ENCODE measurements around the gene PCDHGC4.

The PCDHGC4 gene

GRCh38 chr5:141490771-141491170 is 5.9 kb downstream of the PCDHGC4 start:
- Histone ChIP-seq H3K36me3 (ENCODE audit: insufficient read depth, low read length) (no peaks in the 10 kb centered on the region), H3K27ac (ENCODE audit: low read depth, low read length) (no peak overlapping the region), H3K27me3 (ENCODE audit: insufficient read depth, low read length) (no peaks in the 10 kb centered on the region), H3K79me2 (ENCODE audit: control insufficient read depth, insufficient read depth, low read length, unreplicated experiment) (no peaks in the 10 kb centered on the region), H2AFZ (ENCODE audit: low read length, unreplicated experiment) (no peak overlapping the region), H3K4me1 (ENCODE audit: control insufficient read depth, insufficient read depth, low read length, unreplicated experiment) (peaks cover 20% of the 10 kb centered on the region), H3K4me3 (ENCODE audit: low read depth, low read length) (no peak overlapping the region)

GRCh38 chr5:141491323-141492167 is 6.7 kb downstream of the PCDHGC4 start:
- Histone ChIP-seq H3K27ac (ENCODE audit: low read depth, low read length) (no peak overlapping the region), H3K4me3 (ENCODE audit: low read depth, low read length) (no peak overlapping the region), H2AFZ (ENCODE audit: low read length, unreplicated experiment) (no peak overlapping the region), H3K36me3 (ENCODE audit: insufficient read depth, low read length) (no peaks in the 10 kb centered on the region), H3K4me1 (ENCODE audit: control insufficient read depth, insufficient read depth, low read length, unreplicated experiment) (peaks cover 20% of the 10 kb centered on the region), H3K79me2 (ENCODE audit: control insufficient read depth, insufficient read depth, low read length, unreplicated experiment) (no peaks in the 10 kb centered on the region), H3K27me3 (ENCODE audit: insufficient read depth, low read length) (no peaks in the 10 kb centered on the region)

GRCh38 chr5:141492168-141492885 is 7.5 kb downstream of the PCDHGC4 start:
- H3K36me3 ChIP-seq (ENCODE audit: insufficient read depth, low read length): no peaks in the 10 kb centered on the region
- no peaks in the 10 kb centered on the region for H3K27me3 ChIP-seq (ENCODE audit: insufficient read depth, low read length)
- H3K79me2 ChIP-seq (ENCODE audit: control insufficient read depth, insufficient read depth, low read length, unreplicated experiment): no peaks in the 10 kb centered on the region
- H2AFZ ChIP-seq (ENCODE audit: low read length, unreplicated experiment): no peak overlapping the region
- H3K4me3 ChIP-seq (ENCODE audit: low read depth, low read length): no peak overlapping the region
- H3K4me1 ChIP-seq (ENCODE audit: control insufficient read depth, insufficient read depth, low read length, unreplicated experiment): peaks cover 20% of the 10 kb centered on the region
- no peak overlapping the region for H3K27ac ChIP-seq (ENCODE audit: low read depth, low read length)

- Histone ChIP-seq H3K36me3 (ENCODE audit: insufficient read depth, low read length) (no peaks in the 10 kb centered on the region), H3K27ac (ENCODE audit: low read depth, low read length) (no peak overlapping the region), H3K27me3 (ENCODE audit: insufficient read depth, low read length) (no peaks in the 10 kb centered on the region), H3K4me1 (ENCODE audit: control insufficient read depth, insufficient read depth, low read length, unreplicated experiment) (peaks cover 12% of the 10 kb centered on the region), H3K4me3 (ENCODE audit: low read depth, low read length) (no peak overlapping the region), H2AFZ (ENCODE audit: low read length, unreplicated experiment) (no peak overlapping the region), H3K79me2 (ENCODE audit: control insufficient read depth, insufficient read depth, low read length, unreplicated experiment) (no peaks in the 10 kb centered on the region)
Measured at GRCh38 chr5:141493500-141494422, 8.9 kb downstream of the PCDHGC4 start.

- Histone ChIP-seq H3K4me3 (ENCODE audit: low read depth, low read length) (no peak overlapping the region), H2AFZ (ENCODE audit: low read length, unreplicated experiment) (no peak overlapping the region), H3K27me3 (ENCODE audit: insufficient read depth, low read length) (no peaks in the 10 kb centered on the region), H3K27ac (ENCODE audit: low read depth, low read length) (no peak overlapping the region), H3K79me2 (ENCODE audit: control insufficient read depth, insufficient read depth, low read length, unreplicated experiment) (no peaks in the 10 kb centered on the region), H3K36me3 (ENCODE audit: insufficient read depth, low read length) (no peaks in the 10 kb centered on the region), H3K4me1 (ENCODE audit: control insufficient read depth, insufficient read depth, low read length, unreplicated experiment) (peaks cover under 1% of the 10 kb centered on the region)
Measured at GRCh38 chr5:141494761-141495452, 10.1 kb downstream of the PCDHGC4 start.

GRCh38 chr5:141495453-141495811 is 10.6 kb downstream of the PCDHGC4 start:
- Histone ChIP-seq H2AFZ (ENCODE audit: low read length, unreplicated experiment) (no peak overlapping the region), H3K4me3 (ENCODE audit: low read depth, low read length) (no peak overlapping the region), H3K27me3 (ENCODE audit: insufficient read depth, low read length) (no peaks in the 10 kb centered on the region), H3K36me3 (ENCODE audit: insufficient read depth, low read length) (no peaks in the 10 kb centered on the region), H3K4me1 (ENCODE audit: control insufficient read depth, insufficient read depth, low read length, unreplicated experiment) (no peaks in the 10 kb centered on the region), H3K27ac (ENCODE audit: low read depth, low read length) (no peak overlapping the region), H3K79me2 (ENCODE audit: control insufficient read depth, insufficient read depth, low read length, unreplicated experiment) (no peaks in the 10 kb centered on the region)

- Histone ChIP-seq H3K79me2 (ENCODE audit: control insufficient read depth, insufficient read depth, low read length, unreplicated experiment) (no peaks in the 10 kb centered on the region), H3K27me3 (ENCODE audit: insufficient read depth, low read length) (no peaks in the 10 kb centered on the region), H3K4me1 (ENCODE audit: control insufficient read depth, insufficient read depth, low read length, unreplicated experiment) (no peaks in the 10 kb centered on the region), H3K27ac (ENCODE audit: low read depth, low read length) (no peak overlapping the region), H3K4me3 (ENCODE audit: low read depth, low read length) (no peak overlapping the region), H2AFZ (ENCODE audit: low read length, unreplicated experiment) (no peak overlapping the region), H3K36me3 (ENCODE audit: insufficient read depth, low read length) (no peaks in the 10 kb centered on the region)
Measured at GRCh38 chr5:141496038-141496437, 11.2 kb downstream of the PCDHGC4 start.

GRCh38 chr5:141501761-141502160 is 16.9 kb downstream of the PCDHGC4 start:
- Histone ChIP-seq H3K4me1 (ENCODE audit: control insufficient read depth, insufficient read depth, low read length, unreplicated experiment) (no peaks in the 10 kb centered on the region), H3K27ac (ENCODE audit: low read depth, low read length) (no peak overlapping the region), H3K27me3 (ENCODE audit: insufficient read depth, low read length) (no peaks in the 10 kb centered on the region), H2AFZ (ENCODE audit: low read length, unreplicated experiment) (no peak overlapping the region), H3K36me3 (ENCODE audit: insufficient read depth, low read length) (no peaks in the 10 kb centered on the region), H3K4me3 (ENCODE audit: low read depth, low read length) (no peak overlapping the region), H3K79me2 (ENCODE audit: control insufficient read depth, insufficient read depth, low read length, unreplicated experiment) (no peaks in the 10 kb centered on the region)

- H3K4me3 ChIP-seq (ENCODE audit: low read depth, low read length): no peak overlapping the region
- no peak overlapping the region for H2AFZ ChIP-seq (ENCODE audit: low read length, unreplicated experiment)
- no peak overlapping the region for H3K27ac ChIP-seq (ENCODE audit: low read depth, low read length)
- H3K79me2 ChIP-seq (ENCODE audit: control insufficient read depth, insufficient read depth, low read length, unreplicated experiment): no peaks in the 10 kb centered on the region
- H3K4me1 ChIP-seq (ENCODE audit: control insufficient read depth, insufficient read depth, low read length, unreplicated experiment): peaks cover 18% of the 10 kb centered on the region
- H3K27me3 ChIP-seq (ENCODE audit: insufficient read depth, low read length): no peaks in the 10 kb centered on the region
- no peaks in the 10 kb centered on the region for H3K36me3 ChIP-seq (ENCODE audit: insufficient read depth, low read length)
Measured at GRCh38 chr5:141503681-141504080, 18.9 kb downstream of the PCDHGC4 start.

GRCh38 chr5:141504216-141504615 is 19.4 kb downstream of the PCDHGC4 start:
- H3K27me3 ChIP-seq (ENCODE audit: insufficient read depth, low read length): no peaks in the 10 kb centered on the region
- H3K4me1 ChIP-seq (ENCODE audit: control insufficient read depth, insufficient read depth, low read length, unreplicated experiment): peaks cover 19% of the 10 kb centered on the region
- no peak overlapping the region for H3K27ac ChIP-seq (ENCODE audit: low read depth, low read length)
- H2AFZ ChIP-seq (ENCODE audit: low read length, unreplicated experiment): no peak overlapping the region
- H3K4me3 ChIP-seq (ENCODE audit: low read depth, low read length): no peak overlapping the region
- H3K36me3 ChIP-seq (ENCODE audit: insufficient read depth, low read length): no peaks in the 10 kb centered on the region
- no peaks in the 10 kb centered on the region for H3K79me2 ChIP-seq (ENCODE audit: control insufficient read depth, insufficient read depth, low read length, unreplicated experiment)

Data from ACC112 (cell line).